ENCODE results near the gene CCNB2.
A peak's percentile ranks its signal among the peaks of the same experiment; 100 is the strongest.

The CCNB2 gene

GRCh38 chr15:59105854-59106253, 908 bp downstream of the CCNB2 start:
- Histone ChIP-seq H3K27ac (peak overlapping the region; percentile 37), H3K4me3 (ENCODE audit: low read depth, low read length) (peak overlapping the region; percentile 94), H3K27me3 (replicated peaks) (no peaks in the 10 kb centered on the region), H3K36me3 (replicated peaks) (peaks cover 3% of the 10 kb centered on the region)
- TF ChIP-seq, protein P1, sequence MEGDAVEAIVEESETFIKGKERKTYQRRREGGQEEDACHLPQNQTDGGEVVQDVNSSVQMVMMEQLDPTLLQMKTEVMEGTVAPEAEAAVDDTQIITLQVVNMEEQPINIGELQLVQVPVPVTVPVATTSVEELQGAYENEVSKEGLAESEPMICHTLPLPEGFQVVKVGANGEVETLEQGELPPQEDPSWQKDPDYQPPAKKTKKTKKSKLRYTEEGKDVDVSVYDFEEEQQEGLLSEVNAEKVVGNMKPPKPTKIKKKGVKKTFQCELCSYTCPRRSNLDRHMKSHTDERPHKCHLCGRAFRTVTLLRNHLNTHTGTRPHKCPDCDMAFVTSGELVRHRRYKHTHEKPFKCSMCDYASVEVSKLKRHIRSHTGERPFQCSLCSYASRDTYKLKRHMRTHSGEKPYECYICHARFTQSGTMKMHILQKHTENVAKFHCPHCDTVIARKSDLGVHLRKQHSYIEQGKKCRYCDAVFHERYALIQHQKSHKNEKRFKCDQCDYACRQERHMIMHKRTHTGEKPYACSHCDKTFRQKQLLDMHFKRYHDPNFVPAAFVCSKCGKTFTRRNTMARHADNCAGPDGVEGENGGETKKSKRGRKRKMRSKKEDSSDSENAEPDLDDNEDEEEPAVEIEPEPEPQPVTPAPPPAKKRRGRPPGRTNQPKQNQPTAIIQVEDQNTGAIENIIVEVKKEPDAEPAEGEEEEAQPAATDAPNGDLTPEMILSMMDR (IDR thresholded peaks at IDR 0.05; ENCODE audit: low read depth, low read length, missing control alignments), result peak; percentile 25
- DNase-seq, result no peak
- in situ Hi-C loops (cut with HindIII; ENCODE audit: low pct_ligation_motif_present, low sequenced_read_pairs), result no loop called here

DNA sequence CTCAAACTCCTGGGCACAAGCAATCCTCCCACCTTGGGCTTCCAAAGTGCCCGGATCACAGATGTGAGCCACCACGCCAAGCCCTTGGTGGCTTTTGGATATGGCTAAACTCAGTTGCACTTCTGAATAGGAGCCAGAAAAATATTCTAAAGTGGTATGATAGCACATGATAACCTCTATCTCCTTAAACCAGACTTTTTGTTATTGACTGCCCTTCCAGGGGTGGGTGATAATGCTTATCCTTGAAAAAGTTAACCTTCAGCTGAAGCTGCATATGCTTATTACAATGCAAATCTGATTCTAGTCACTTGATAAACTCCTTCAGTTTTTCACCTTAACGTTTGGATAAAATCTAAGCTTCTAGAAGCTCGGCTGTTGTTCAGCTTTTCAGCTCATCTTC, 6.3 kb downstream of the CCNB2 start:
- Histone ChIP-seq H3K27me3 (replicated peaks) (no peaks in the 10 kb centered on the region), H3K36me3 (replicated peaks) (peaks cover 6% of the 10 kb centered on the region), H3K4me3 (ENCODE audit: low read depth, low read length) (no peak overlapping the region), H3K27ac (no peak overlapping the region)
- TF ChIP-seq, protein P1 (IDR thresholded peaks at IDR 0.05; ENCODE audit: low read depth, low read length, missing control alignments), result no peak
- DNase-seq, result no peak
- in situ Hi-C loops (cut with HindIII; ENCODE audit: low pct_ligation_motif_present, low sequenced_read_pairs), result no loop called here

DNA sequence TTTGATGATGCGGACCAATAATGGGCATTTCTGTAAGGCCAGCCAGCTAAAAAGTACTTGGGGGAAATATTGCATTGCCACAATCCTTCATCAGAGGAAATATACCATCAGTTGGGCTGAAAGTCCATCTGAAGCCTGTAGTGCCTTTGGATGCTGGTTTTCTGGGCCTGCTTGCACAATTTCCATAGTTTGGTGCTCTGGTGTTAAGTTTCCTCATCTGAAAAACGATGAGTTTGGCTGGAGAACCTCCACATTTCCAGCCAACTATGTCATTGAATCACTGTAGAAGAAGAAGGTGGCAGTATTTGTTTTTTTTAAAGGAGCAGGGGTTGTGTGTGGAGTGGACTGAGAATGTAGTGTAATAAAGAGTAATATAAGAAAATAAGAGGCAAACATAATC, 10.1 kb downstream of the CCNB2 start:
- Histone ChIP-seq H3K27ac (no peak overlapping the region), H3K4me3 (ENCODE audit: low read depth, low read length) (no peak overlapping the region), H3K27me3 (replicated peaks) (no peaks in the 10 kb centered on the region), H3K36me3 (replicated peaks) (peaks cover 11% of the 10 kb centered on the region)
- DNase-seq, result no peak
- TF ChIP-seq, protein P1 (IDR thresholded peaks at IDR 0.05; ENCODE audit: low read depth, low read length, missing control alignments), result no peak
- in situ Hi-C loops (cut with HindIII; ENCODE audit: low pct_ligation_motif_present, low sequenced_read_pairs), result no loop called here

- in situ Hi-C loops (cut with HindIII; ENCODE audit: low pct_ligation_motif_present, low sequenced_read_pairs), result no loop called here
- no peak overlapping the region for H3K27ac ChIP-seq
- no peak for DNase-seq
- H3K36me3 ChIP-seq (replicated peaks), result peaks cover 9% of the 10 kb centered on the region
- H3K4me3 ChIP-seq (ENCODE audit: low read depth, low read length), result no peak overlapping the region
- TF ChIP-seq, protein P1 (IDR thresholded peaks at IDR 0.05; ENCODE audit: low read depth, low read length, missing control alignments), result no peak
- no peaks in the 10 kb centered on the region for H3K27me3 ChIP-seq (replicated peaks)
Observed at GRCh38 chr15:59116141-59116540, 11.2 kb downstream of the CCNB2 start.

DNA sequence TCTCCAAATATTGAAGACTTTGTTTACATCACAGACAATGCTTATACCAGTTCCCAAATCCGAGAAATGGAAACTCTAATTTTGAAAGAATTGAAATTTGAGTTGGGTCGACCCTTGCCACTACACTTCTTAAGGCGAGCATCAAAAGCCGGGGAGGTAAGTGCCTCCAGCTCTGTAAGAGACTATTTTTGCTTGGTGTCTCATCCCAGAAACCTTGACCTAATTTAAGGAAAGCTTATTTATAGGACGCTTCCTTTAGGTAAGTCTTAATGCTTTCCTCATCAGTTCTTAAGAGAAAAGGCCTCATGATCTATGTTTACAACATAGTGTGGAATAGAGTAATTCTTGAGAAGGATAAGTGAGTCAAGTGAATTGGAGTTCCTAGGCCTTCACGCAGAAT, 11.8 kb downstream of the CCNB2 start:
- H3K36me3 ChIP-seq (replicated peaks), result peaks cover 9% of the 10 kb centered on the region
- no peak overlapping the region for H3K4me3 ChIP-seq (ENCODE audit: low read depth, low read length)
- H3K27ac ChIP-seq, result no peak overlapping the region
- in situ Hi-C loops (cut with HindIII; ENCODE audit: low pct_ligation_motif_present, low sequenced_read_pairs), result no loop called here
- DNase-seq, result no peak
- TF ChIP-seq, protein P1 (IDR thresholded peaks at IDR 0.05; ENCODE audit: low read depth, low read length, missing control alignments), result no peak
- H3K27me3 ChIP-seq (replicated peaks), result no peaks in the 10 kb centered on the region

GRCh38 chr15:59119625-59120024, 14.7 kb downstream of the CCNB2 start:
- peaks cover 6% of the 10 kb centered on the region for H3K36me3 ChIP-seq (replicated peaks)
- H3K27ac ChIP-seq, result no peak overlapping the region
- DNase-seq, result no peak
- in situ Hi-C loops (cut with HindIII; ENCODE audit: low pct_ligation_motif_present, low sequenced_read_pairs), result no loop called here
- no peak overlapping the region for H3K4me3 ChIP-seq (ENCODE audit: low read depth, low read length)
- H3K27me3 ChIP-seq (replicated peaks), result no peaks in the 10 kb centered on the region
- TF ChIP-seq, protein P1 (IDR thresholded peaks at IDR 0.05; ENCODE audit: low read depth, low read length, missing control alignments), result no peak

All from brain microvascular endothelial cell (primary cell).